ENCODE measurements around the gene MTCP1.

The MTCP1 gene

DNA sequence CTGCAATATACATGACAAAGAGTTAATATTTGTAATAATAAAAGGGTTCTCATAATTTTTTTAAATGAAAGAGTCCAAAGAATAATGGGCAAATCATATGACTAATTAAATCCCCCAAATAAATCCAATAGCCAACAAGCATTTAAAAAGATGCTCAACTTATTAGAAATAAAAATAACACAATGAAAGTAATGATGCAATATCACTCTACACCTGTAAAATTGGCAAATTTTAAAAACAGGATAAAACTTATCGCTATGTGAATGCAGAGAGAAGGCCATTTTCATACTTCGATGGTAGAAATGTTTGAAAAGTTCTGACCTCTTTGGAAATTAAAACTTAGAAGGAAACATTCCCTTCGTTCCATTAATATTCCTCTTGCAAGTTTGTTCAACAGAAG is 50.3 kb downstream of the MTCP1 start:
- Histone ChIP-seq H3K27me3 (ENCODE audit: insufficient read depth, poor library complexity, severe bottlenecking) (no peaks in the 10 kb centered on the region), H3K4me3 (replicated peaks; ENCODE audit: insufficient read depth, low read length) (no peak overlapping the region), H3K27ac (replicated peaks) (no peak overlapping the region)
- no peak for DNase-seq (ENCODE audit: low read depth in 1 of 2, low spot score in 1 of 2)
- TF ChIP-seq GABPA (IDR thresholded peaks at IDR 0.05; ENCODE audit: low read depth) = no peak
- TF ChIP-seq, protein P1, sequence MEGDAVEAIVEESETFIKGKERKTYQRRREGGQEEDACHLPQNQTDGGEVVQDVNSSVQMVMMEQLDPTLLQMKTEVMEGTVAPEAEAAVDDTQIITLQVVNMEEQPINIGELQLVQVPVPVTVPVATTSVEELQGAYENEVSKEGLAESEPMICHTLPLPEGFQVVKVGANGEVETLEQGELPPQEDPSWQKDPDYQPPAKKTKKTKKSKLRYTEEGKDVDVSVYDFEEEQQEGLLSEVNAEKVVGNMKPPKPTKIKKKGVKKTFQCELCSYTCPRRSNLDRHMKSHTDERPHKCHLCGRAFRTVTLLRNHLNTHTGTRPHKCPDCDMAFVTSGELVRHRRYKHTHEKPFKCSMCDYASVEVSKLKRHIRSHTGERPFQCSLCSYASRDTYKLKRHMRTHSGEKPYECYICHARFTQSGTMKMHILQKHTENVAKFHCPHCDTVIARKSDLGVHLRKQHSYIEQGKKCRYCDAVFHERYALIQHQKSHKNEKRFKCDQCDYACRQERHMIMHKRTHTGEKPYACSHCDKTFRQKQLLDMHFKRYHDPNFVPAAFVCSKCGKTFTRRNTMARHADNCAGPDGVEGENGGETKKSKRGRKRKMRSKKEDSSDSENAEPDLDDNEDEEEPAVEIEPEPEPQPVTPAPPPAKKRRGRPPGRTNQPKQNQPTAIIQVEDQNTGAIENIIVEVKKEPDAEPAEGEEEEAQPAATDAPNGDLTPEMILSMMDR (IDR thresholded peaks at IDR 0.05; ENCODE audit: insufficient read depth, low read length) = no peak
- TF ChIP-seq, protein P2, sequence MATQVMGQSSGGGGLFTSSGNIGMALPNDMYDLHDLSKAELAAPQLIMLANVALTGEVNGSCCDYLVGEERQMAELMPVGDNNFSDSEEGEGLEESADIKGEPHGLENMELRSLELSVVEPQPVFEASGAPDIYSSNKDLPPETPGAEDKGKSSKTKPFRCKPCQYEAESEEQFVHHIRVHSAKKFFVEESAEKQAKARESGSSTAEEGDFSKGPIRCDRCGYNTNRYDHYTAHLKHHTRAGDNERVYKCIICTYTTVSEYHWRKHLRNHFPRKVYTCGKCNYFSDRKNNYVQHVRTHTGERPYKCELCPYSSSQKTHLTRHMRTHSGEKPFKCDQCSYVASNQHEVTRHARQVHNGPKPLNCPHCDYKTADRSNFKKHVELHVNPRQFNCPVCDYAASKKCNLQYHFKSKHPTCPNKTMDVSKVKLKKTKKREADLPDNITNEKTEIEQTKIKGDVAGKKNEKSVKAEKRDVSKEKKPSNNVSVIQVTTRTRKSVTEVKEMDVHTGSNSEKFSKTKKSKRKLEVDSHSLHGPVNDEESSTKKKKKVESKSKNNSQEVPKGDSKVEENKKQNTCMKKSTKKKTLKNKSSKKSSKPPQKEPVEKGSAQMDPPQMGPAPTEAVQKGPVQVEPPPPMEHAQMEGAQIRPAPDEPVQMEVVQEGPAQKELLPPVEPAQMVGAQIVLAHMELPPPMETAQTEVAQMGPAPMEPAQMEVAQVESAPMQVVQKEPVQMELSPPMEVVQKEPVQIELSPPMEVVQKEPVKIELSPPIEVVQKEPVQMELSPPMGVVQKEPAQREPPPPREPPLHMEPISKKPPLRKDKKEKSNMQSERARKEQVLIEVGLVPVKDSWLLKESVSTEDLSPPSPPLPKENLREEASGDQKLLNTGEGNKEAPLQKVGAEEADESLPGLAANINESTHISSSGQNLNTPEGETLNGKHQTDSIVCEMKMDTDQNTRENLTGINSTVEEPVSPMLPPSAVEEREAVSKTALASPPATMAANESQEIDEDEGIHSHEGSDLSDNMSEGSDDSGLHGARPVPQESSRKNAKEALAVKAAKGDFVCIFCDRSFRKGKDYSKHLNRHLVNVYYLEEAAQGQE (IDR thresholded peaks at IDR 0.05; ENCODE audit: insufficient replicate concordance, low read depth) = no peak

Measured in HL-60 (cell line).